Right lobe of liver (tissue), 6 donors: ENCODE data around the gene RBM5. TPM values are rescaled to one million over a fixed set of nuclear protein-coding genes. Genes with fewer than 3 reads are reported as not detected.

Experiments
- ATAC-seq, 4 donors: fragments of 200-7000 bp; cut with Tn5 transposase; one replicate each; pipeline ENCODE4 v1.9.1; 2020; ENCODE audit warnings: mild to moderate bottlenecking in 4 of 4, moderate library complexity in 4 of 4
- DNase-seq, 3 donors: peaks; one replicate each; pipeline ENCODE4 v3.0.0-alpha.2; 2020
- H3K27ac ChIP-seq, 3 donors: fragments of 200-600 bp; one replicate each; pipeline ENCODE4 v1.8.0; 2022
- H3K27me3 ChIP-seq, 2 donors: fragments of 200-600 bp; one replicate each; pipeline ENCODE4 v1.8.0; 2022
- H3K36me3 ChIP-seq, 4 donors: fragments of 200-600 bp; sonication (generic) in 1 of 4; one replicate each; pipeline versions ENCODE4 v1.5.1 to v1.8.0; 2017 to 2022; ENCODE audit warnings: control low read depth in 1 of 4
- H3K4me1 ChIP-seq, 4 donors: fragments of 200-600 bp; sonication (generic) in 1 of 4; one replicate each; pipeline versions ENCODE4 v1.5.1 to v1.8.0; 2017 to 2022; ENCODE audit warnings: control low read depth in 1 of 4
- H3K4me3 ChIP-seq, 3 donors: fragments of 200-600 bp; one replicate each; pipeline ENCODE4 v1.8.0; 2022
- H3K9me3 ChIP-seq, 4 donors: fragments of 200-600 bp; sonication (generic) in 1 of 4; one replicate each; pipeline versions ENCODE4 v1.5.1 to v1.8.0; 2017 to 2022; ENCODE audit warnings: control low read depth in 1 of 4
- CTCF ChIP-seq, 4 donors: fragments of 200-600 bp in 3 of 4; fragments of 450-650 bp in 1 of 4; IDR thresholded peaks; one replicate each; pipeline versions ENCODE4 v1.5.1 to v1.8.0; 2016 to 2022; ENCODE audit warnings: antibody characterized with exemption in 4 of 4, mild to moderate bottlenecking in 2 of 4
- POLR2A ChIP-seq: fragments of 450-650 bp; IDR thresholded peaks from one replicate; pipeline ENCODE4 v1.6.1; 2017; ENCODE audit warnings: antibody characterized with exemption, mild to moderate bottlenecking
- WGBS: methylation state at CpG from one replicate; pipeline ENCODE4 v1.1.6; 2018; ENCODE audit warnings: low coverage, low lambda C conversion rate; ENCODE audit not compliant: insufficient coverage; ENCODE audit errors: missing lambda C conversion rate; 5-methylcytosine and 5-hydroxymethylcytosine counted together
- intact Hi-C, 2 donors: fragments of 100-400 bp; cut with DNase I; formaldehyde crosslinking; loops; one replicate each; pipeline versions ENCODE4 v1.11.2 to v1.14.1; 2022
- total RNA-seq, 6 experiments: library from RNA; depleted of rRNA in 2 of 6; stranded (reverse); fragments of >200 nt in 2 of 6; fragmentation: NEBNext Ultra II Directional in 3 of 6; extraction: Animal tissue kit (Norgen Biotek cat#: 25700) in 3 of 6; gene quantifications; one replicate each; pipeline versions ENCODE4 v1.1.0 to v1.2.4, GENCODE V29; 2016 to 2023
- donor health status: DM: no; HTN: yes; CAD: no.
- donor health status: DM: no; HTN: no; CAD: no.
- donor health status: DM: no; HTN: no; CAD: no.
- donor health status: DM: no; HTN: yes; CAD: no.
- donor health status: DM: no; HTN: yes; CAD: no.

The RBM5 gene
- total RNA-seq, 6 experiments from 2014 or later = 42.1 to 62.4 (median 46.4) TPM

GRCh38 chr3:50138266-50139200 is 49.8 kb downstream of the RBM5 start:
- TF ChIP-seq POLR2A (no peak), CTCF (IDR thresholded peaks at IDR 0.05) (no peak)
- ATAC-seq = no peak
- no peak for DNase-seq

GRCh38 chr3:50139308-50139707 is 50.6 kb downstream of the RBM5 start:
- no peak for ATAC-seq
- DNase-seq = no peak
- no peak for TF ChIP-seq POLR2A
- TF ChIP-seq CTCF (IDR thresholded peaks at IDR 0.05) = no peak
- no peaks in the 10 kb centered on the region for H3K9me3 ChIP-seq
- H3K36me3 ChIP-seq = no peaks in the 10 kb centered on the region
- H3K27me3 ChIP-seq = no peaks in the 10 kb centered on the region
- no peaks in the 10 kb centered on the region for H3K4me1 ChIP-seq
- no peak overlapping the region for H3K4me3 ChIP-seq
- H3K27ac ChIP-seq = no peak overlapping the region
- WGBS = 20% methylated on average over 1 of the region's 6 CpGs
- intact Hi-C loops = no loop called here

More at GRCh38 chr3:50138266-50139200, 49.8 kb downstream of the RBM5 start:
- Histone ChIP-seq H3K9me3 (no peaks in the 10 kb centered on the region), H3K36me3 (no peaks in the 10 kb centered on the region), H3K27me3 (no peaks in the 10 kb centered on the region), H3K27ac (no peak overlapping the region), H3K4me3 (no peak overlapping the region), H3K4me1 (no peaks in the 10 kb centered on the region)
- WGBS = 21% methylated on average over 11 of the region's 13 CpGs
- intact Hi-C loops = no loop called here

- peak in 1 of 4 donors; percentile 11 for ATAC-seq
- no peak for DNase-seq
- H3K4me3 ChIP-seq = no peak overlapping the region
- H3K27ac ChIP-seq = no peak overlapping the region
- no peaks in the 10 kb centered on the region for H3K27me3 ChIP-seq
- H3K4me1 ChIP-seq = no peaks in the 10 kb centered on the region
- no peaks in the 10 kb centered on the region for H3K9me3 ChIP-seq
- intact Hi-C loops = no loop called here
- WGBS = 100% methylated on average over 1 of the region's 13 CpGs
- no peaks in the 10 kb centered on the region for H3K36me3 ChIP-seq
- no peak for TF ChIP-seq POLR2A
- TF ChIP-seq CTCF (IDR thresholded peaks at IDR 0.05) = no peak
Observed at GRCh38 chr3:50139718-50140423, 51.2 kb downstream of the RBM5 start.

- TF ChIP-seq POLR2A = no peak
- no peak for TF ChIP-seq CTCF (IDR thresholded peaks at IDR 0.05)
- Histone ChIP-seq H3K27me3 (no peaks in the 10 kb centered on the region), H3K36me3 (no peaks in the 10 kb centered on the region), H3K4me1 (no peaks in the 10 kb centered on the region), H3K4me3 (no peak overlapping the region), H3K27ac (no peak overlapping the region), H3K9me3 (no peaks in the 10 kb centered on the region)
- no CpG with 5 or more reads among the region's 12 CpGs for WGBS
- intact Hi-C loops = no loop called here
- ATAC-seq (no peak), DNase-seq (no peak)
Observed at GRCh38 chr3:50140990-50141389, 52.3 kb downstream of the RBM5 start.
